HG03103 (cell line): ENCODE results near the gene TAAR5.
"Not testable (repeated sequence)": the region's sequence is repeated elsewhere in the genome, so short reads cannot be mapped to it uniquely, and the experiment has no call there.

Source experiments
- ATAC-seq: cut with Tn5 transposase; IDR thresholded peaks from one replicate; pipeline ENCODE4 v1.9.1; 2021; ENCODE audit warnings: low read depth; ENCODE audit not compliant: unreplicated experiment

TAAR5 gene

GRCh38 chr6:132571774-132572173, 17.8 kb downstream of the TAAR5 start:
- no peak for ATAC-seq

GRCh38 chr6:132570221-132570777, 19.2 kb downstream of the TAAR5 start, which contains the start of gene TAAR6:
Gene TAAR6 (plus strand): TSS chr6:132570322. CDS start chr6:132570322, 0 bp downstream.
- ATAC-seq: no peak

GRCh38 chr6:132569170-132569569, 20.4 kb downstream of the TAAR5 start:
- no peak for ATAC-seq

GRCh38 chr6:132568611-132569010, 20.9 kb downstream of the TAAR5 start:
- no peak for ATAC-seq

- ATAC-seq: no peak
Measured at GRCh38 chr6:132567566-132567965, 22.0 kb downstream of the TAAR5 start.

GRCh38 chr6:132566404-132566803, 23.1 kb downstream of the TAAR5 start:
- no peak for ATAC-seq

GRCh38 chr6:132560087-132560486, 29.5 kb downstream of the TAAR5 start:
- ATAC-seq: not testable (repeated sequence)

- no peak for ATAC-seq
Measured at GRCh38 chr6:132552372-132552771, 37.2 kb downstream of the TAAR5 start, which contains the start of gene TAAR8. Gene TAAR8 (plus strand): TSS chr6:132552672. CDS start chr6:132552693, 21 bp downstream.

GRCh38 chr6:132551214-132551613, 38.3 kb downstream of the TAAR5 start:
- no peak for ATAC-seq

GRCh38 chr6:132548746-132549463, 40.6 kb downstream of the TAAR5 start:
- no peak for ATAC-seq

GRCh38 chr6:132544826-132545225, 44.7 kb downstream of the TAAR5 start:
- no peak for ATAC-seq
